ENCODE data around the gene ADGRD1.
"Not testable (repeated sequence)": the region's sequence is repeated elsewhere in the genome, so short reads cannot be mapped to it uniquely, and the experiment has no call there.

The ADGRD1 gene

DNA sequence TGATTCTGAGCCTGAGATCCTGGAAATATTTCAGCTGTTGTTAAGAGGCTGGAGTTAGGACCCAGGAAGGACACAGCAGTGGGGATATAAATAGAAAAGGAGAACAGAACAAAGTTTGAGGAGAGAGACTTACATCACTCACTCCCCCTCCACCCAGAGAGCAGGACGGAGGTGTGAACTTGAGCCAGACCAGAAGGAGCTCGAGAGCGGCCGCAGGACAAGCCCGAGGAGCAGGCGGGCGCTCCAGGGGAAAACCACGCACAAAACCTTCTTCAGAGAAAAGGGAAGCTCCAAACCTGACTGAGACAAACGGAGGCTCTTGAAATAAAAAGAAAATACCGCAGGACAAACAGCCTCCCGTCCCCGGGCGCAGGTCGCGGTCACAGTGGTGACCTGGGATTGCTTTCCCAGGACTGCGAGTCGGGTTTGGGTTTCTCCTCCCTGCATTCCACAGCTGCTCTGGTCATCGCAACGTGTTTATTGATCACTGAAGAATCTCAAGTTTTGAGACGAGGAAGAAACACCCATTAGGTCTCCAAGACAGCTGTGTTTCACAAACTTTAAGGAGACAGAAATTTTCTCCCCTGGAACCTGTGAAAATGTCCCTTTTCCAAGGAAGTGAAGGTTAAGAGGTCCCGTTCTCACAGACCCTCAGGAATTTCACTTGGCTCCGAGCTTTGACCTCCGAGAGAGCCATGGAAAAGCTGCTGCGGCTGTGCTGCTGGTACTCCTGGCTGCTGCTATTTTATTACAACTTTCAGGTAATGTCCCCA lies at the start of gene ADGRD1:
Gene ADGRD1 (plus strand): TSS at position 137 of the 773 bp plus-strand sequence. CDS start 559 bp downstream, at position 696.
- TF ChIP-seq ARNTL (CRISPR knock-in tag; IDR thresholded peaks at IDR 0.05; ENCODE audit: borderline replicate concordance, low read depth) (no peak), ZFP3 (CRISPR knock-in tag; IDR thresholded peaks at IDR 0.05) (no peak), ZNF70 (CRISPR knock-in tag; IDR thresholded peaks at IDR 0.05) (no peak), CSDC2 (CRISPR knock-in tag; IDR thresholded peaks at IDR 0.05) (no peak), TCF4 (CRISPR knock-in tag; IDR thresholded peaks at IDR 0.05; ENCODE audit: borderline replicate concordance) (no peak), ZC3H10 (CRISPR knock-in tag; IDR thresholded peaks at IDR 0.05) (no peak), ZFP30 (CRISPR knock-in tag; IDR thresholded peaks at IDR 0.05) (no peak), ISL1 (CRISPR knock-in tag; IDR thresholded peaks at IDR 0.05) (no peak), ESRRG (CRISPR knock-in tag; IDR thresholded peaks at IDR 0.05) (no peak), TOX (CRISPR knock-in tag; IDR thresholded peaks at IDR 0.05; ENCODE audit: borderline replicate concordance) (no peak), PPARA (CRISPR knock-in tag; IDR thresholded peaks at IDR 0.05; ENCODE audit: borderline replicate concordance) (no peak), TSHZ2 (CRISPR knock-in tag; IDR thresholded peaks at IDR 0.05) (no peak), RARB (CRISPR knock-in tag; IDR thresholded peaks at IDR 0.05) (no peak)
- TF ChIP-seq, protein P1, sequence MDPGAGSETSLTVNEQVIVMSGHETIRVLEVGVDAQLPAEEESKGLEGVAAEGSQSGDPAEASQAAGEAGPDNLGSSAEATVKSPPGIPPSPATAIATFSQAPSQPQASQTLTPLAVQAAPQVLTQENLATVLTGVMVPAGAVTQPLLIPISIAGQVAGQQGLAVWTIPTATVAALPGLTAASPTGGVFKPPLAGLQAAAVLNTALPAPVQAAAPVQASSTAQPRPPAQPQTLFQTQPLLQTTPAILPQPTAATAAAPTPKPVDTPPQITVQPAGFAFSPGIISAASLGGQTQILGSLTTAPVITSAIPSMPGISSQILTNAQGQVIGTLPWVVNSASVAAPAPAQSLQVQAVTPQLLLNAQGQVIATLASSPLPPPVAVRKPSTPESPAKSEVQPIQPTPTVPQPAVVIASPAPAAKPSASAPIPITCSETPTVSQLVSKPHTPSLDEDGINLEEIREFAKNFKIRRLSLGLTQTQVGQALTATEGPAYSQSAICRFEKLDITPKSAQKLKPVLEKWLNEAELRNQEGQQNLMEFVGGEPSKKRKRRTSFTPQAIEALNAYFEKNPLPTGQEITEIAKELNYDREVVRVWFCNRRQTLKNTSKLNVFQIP (CRISPR knock-in tag; IDR thresholded peaks at IDR 0.05; ENCODE audit: borderline replicate concordance, low read depth), result no peak
- TF ChIP-seq, protein P2, sequence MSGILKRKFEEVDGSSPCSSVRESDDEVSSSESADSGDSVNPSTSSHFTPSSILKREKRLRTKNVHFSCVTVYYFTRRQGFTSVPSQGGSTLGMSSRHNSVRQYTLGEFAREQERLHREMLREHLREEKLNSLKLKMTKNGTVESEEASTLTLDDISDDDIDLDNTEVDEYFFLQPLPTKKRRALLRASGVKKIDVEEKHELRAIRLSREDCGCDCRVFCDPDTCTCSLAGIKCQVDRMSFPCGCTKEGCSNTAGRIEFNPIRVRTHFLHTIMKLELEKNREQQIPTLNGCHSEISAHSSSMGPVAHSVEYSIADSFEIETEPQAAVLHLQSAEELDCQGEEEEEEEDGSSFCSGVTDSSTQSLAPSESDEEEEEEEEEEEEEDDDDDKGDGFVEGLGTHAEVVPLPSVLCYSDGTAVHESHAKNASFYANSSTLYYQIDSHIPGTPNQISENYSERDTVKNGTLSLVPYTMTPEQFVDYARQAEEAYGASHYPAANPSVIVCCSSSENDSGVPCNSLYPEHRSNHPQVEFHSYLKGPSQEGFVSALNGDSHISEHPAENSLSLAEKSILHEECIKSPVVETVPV (CRISPR knock-in tag; IDR thresholded peaks at IDR 0.05), result no peak
- ATAC-seq, result no peak

GRCh38 chr12:130904064-130904463 lies 49.6 kb upstream of the ADGRD1 start:
- ATAC-seq, result no peak
- TF ChIP-seq SNAI2 (CRISPR knock-in tag; IDR thresholded peaks at IDR 0.05), result no peak
- no peak for TF ChIP-seq PPARA (CRISPR knock-in tag; IDR thresholded peaks at IDR 0.05; ENCODE audit: borderline replicate concordance)
- no peak for TF ChIP-seq ARNTL (CRISPR knock-in tag; IDR thresholded peaks at IDR 0.05; ENCODE audit: borderline replicate concordance, low read depth)
- TF ChIP-seq, protein P3, sequence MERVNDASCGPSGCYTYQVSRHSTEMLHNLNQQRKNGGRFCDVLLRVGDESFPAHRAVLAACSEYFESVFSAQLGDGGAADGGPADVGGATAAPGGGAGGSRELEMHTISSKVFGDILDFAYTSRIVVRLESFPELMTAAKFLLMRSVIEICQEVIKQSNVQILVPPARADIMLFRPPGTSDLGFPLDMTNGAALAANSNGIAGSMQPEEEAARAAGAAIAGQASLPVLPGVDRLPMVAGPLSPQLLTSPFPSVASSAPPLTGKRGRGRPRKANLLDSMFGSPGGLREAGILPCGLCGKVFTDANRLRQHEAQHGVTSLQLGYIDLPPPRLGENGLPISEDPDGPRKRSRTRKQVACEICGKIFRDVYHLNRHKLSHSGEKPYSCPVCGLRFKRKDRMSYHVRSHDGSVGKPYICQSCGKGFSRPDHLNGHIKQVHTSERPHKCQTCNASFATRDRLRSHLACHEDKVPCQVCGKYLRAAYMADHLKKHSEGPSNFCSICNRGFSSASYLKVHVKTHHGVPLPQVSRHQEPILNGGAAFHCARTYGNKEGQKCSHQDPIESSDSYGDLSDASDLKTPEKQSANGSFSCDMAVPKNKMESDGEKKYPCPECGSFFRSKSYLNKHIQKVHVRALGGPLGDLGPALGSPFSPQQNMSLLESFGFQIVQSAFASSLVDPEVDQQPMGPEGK (CRISPR knock-in tag; IDR thresholded peaks at IDR 0.05; ENCODE audit: borderline replicate concordance), result no peak
- no peak for TF ChIP-seq ZNF70 (CRISPR knock-in tag; IDR thresholded peaks at IDR 0.05)
- TF ChIP-seq RARB (CRISPR knock-in tag; IDR thresholded peaks at IDR 0.05), result no peak
- no peak for TF ChIP-seq CSDC2 (CRISPR knock-in tag; IDR thresholded peaks at IDR 0.05)

DNA sequence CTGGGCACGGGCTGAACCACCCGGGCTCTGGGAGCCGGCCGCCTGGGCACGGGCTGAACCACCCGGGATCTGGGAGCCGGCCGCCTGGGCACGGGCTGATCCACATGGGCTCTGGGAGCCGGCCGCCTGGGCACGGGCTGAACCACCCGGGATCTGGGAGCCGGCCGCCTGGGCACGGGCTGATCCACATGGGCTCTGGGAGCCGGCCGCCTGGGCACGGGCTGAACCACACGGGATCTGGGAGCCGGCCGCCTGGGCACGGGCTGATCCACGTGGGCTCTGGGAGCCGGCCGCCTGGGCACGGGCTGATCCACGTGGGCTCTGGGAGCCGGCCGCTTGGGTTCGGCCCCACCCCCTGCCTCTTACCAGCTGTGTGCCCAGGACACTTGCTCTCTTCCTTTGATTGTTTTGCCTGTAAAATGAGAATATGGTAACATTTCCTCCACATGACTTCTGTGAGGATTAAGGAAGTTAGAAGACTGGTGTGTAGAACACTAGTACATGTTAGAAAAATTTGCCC lies 48.7 kb upstream of the ADGRD1 start:
- ATAC-seq, result not testable (repeated sequence)

DNA sequence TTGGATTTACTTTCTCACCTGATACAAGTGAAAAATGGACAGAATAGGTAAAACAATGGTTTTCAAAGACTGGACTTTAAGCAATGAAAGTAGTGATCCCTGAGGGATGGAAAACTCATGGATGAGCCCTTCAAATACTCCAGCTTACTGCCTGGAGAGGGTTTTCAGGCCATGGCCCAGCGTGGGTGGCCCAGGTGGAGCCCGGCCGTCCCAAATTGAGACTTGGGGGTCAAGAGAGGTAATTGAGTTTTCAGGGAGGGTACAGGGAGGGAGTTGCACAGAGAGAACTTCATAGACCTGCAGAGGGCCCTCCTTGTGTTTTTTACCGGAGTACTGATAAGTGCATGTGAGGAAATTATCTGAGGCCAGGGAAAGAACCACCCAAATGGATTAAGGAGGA lies 44.6 kb upstream of the ADGRD1 start:
- no peak for ATAC-seq
- TF ChIP-seq, protein P2 (CRISPR knock-in tag; IDR thresholded peaks at IDR 0.05), result no peak
- TF ChIP-seq, protein P1 (CRISPR knock-in tag; IDR thresholded peaks at IDR 0.05; ENCODE audit: borderline replicate concordance, low read depth), result no peak
- no peak for TF ChIP-seq RARB (CRISPR knock-in tag; IDR thresholded peaks at IDR 0.05)
- TF ChIP-seq CSDC2 (CRISPR knock-in tag; IDR thresholded peaks at IDR 0.05), result no peak
- no peak for TF ChIP-seq ZFP3 (CRISPR knock-in tag; IDR thresholded peaks at IDR 0.05)
- no peak for TF ChIP-seq ZNF565 (CRISPR knock-in tag; conservative IDR thresholded peaks at IDR 0.05; ENCODE audit: low read depth)
- no peak for TF ChIP-seq GLIS3 (CRISPR knock-in tag; IDR thresholded peaks at IDR 0.05)
- TF ChIP-seq TSHZ2 (CRISPR knock-in tag; IDR thresholded peaks at IDR 0.05), result no peak
- no peak for TF ChIP-seq PPARA (CRISPR knock-in tag; IDR thresholded peaks at IDR 0.05; ENCODE audit: borderline replicate concordance)
- no peak for TF ChIP-seq OSR1 (CRISPR knock-in tag; IDR thresholded peaks at IDR 0.05)
